Pancreas (tissue), 10 donors: ENCODE results near the gene KCNK5. TPM values are rescaled to one million over a fixed set of nuclear protein-coding genes. Genes with fewer than 3 reads are reported as not detected.

ENCODE experiments used
- ATAC-seq, 4 donors: fragments of 200-7000 bp; cut with Tn5 transposase; one replicate each; pipeline versions ENCODE4 v1.8.0 to v1.9.1; 2020; ENCODE audit warnings: mild to moderate bottlenecking in 4 of 4, moderate library complexity in 4 of 4
- DNase-seq, 6 donors: peaks; one replicate each; pipeline ENCODE4 v3.0.0-alpha.2; 2020
- FAIRE-seq: peaks from 2 replicates; lab custom pipeline; 2012; peaks lifted over from hg19 to GRCh38; lab: Jason Lieb, UNC
- H3K27ac ChIP-seq, 4 donors: fragments of 200-600 bp; sonication (generic); 1 replicate in 3 of 4; 2 replicates in 1 of 4; pipeline versions ENCODE4 v1.5.0 to v1.8.0; 2020
- H3K27me3 ChIP-seq, 4 donors: fragments of 200-600 bp; one replicate each; pipeline ENCODE4 v1.8.0; 2021
- H3K36me3 ChIP-seq, 3 donors: fragments of 200-600 bp; sonication (generic) in 1 of 3; one replicate each; pipeline versions ENCODE4 v1.5.0 to v1.8.0; 2020 to 2021
- H3K4me1 ChIP-seq, 3 donors: fragments of 200-600 bp; one replicate each; pipeline ENCODE4 v1.8.0; 2021
- H3K4me3 ChIP-seq, 4 donors: fragments of 200-600 bp; sonication (generic) in 2 of 4; one replicate each; pipeline versions ENCODE4 v1.5.0 to v1.8.0; 2020 to 2021
- H3K9me3 ChIP-seq, 4 donors: fragments of 200-600 bp; one replicate each; pipeline ENCODE4 v1.8.0; 2021
- WGBS, 2 donors: extraction: QIAGEN DNeasy Blood & Tissue Kit; methylation state at CpG; one replicate each; pipeline ENCODE4 v1.1.7; 2013; 5-methylcytosine and 5-hydroxymethylcytosine counted together
- intact Hi-C, 3 donors: fragments of 100-400 bp; cut with DNase I; formaldehyde crosslinking; loops; one replicate each; pipeline versions ENCODE4 v1.11.1 to v1.14.2; 2022
- polyA plus RNA-seq, 2 donors: library from polyadenylated mRNA; stranded (reverse); fragments of 200-250 nt; gene quantifications; one replicate each; pipeline ENCODE4 v1.2.3, GENCODE V29; 2013
- total RNA-seq, 6 donors: library from RNA; stranded (reverse); fragmentation: NEBNext Ultra II Directional in 4 of 6; extraction: Animal tissue kit (Norgen Biotek cat#: 25700) in 4 of 6; gene quantifications; one replicate each; pipeline versions ENCODE4 v1.2.1 to v1.2.4, GENCODE V29; 2021 to 2023
- TF ChIP-seq, protein P1 (sequence below), 4 donors: fragments of 200-600 bp; sonication (generic) in 3 of 4; IDR thresholded peaks; one replicate each; pipeline versions ENCODE4 v1.5.0 to v1.8.0; 2021; ENCODE audit warnings: antibody characterized with exemption in 4 of 4
- donor health status: healthy with polysubstance abuse.
- donor health status: DM: no; HTN: no; CAD: no; lungs with moderate emphysema.
- donor health status: DM: no; HTN: no; CAD: no.
- donor health status: control.
- donor health status: control.
- donor health status: Bipolar disorder and iron deficiency.
- donor health status: DM: yes; HTN: yes; CAD: no.
- donor health status: DM: no; HTN: no; CAD: no.
- donor health status: DM: no; HTN: no; CAD: no.
- donor health status: DM: yes; HTN: yes; CAD: no.

Gene KCNK5
- total and polyA plus RNA-seq, 8 donors = 10.8 to 32.4 (median 19.8) TPM

DNA sequence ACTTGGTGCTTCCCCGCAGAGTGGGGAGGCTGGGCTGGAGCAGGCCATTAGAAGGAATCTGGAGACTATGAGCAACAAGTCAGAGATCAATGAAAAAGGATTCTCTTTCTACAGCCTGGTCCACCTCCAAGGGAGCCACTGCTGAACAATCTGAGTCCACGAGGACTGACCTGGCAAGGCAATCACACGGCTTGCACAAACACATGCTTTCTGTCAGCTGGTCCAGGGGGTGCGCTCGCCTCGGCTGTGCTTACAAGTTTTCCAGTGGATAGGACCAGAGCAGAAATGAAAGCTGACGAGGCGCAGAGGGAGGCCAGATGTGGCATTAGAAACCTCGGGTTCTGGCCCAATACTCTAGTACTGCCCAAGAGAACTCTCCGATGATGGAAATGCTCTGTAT, 18.1 kb downstream of the KCNK5 start:
- FAIRE-seq (no peak), ATAC-seq (no peak), DNase-seq (no peak)
- H3K27me3 ChIP-seq = no peaks in the 10 kb centered on the region
- H3K4me3 ChIP-seq = no peak overlapping the region
- no peaks in the 10 kb centered on the region for H3K36me3 ChIP-seq
- peaks cover 44 to 77% (median 76%) of the 10 kb centered on the region in 3 donors for H3K4me1 ChIP-seq
- peak overlapping the region; percentile 1 to 76 (median 58) for H3K27ac ChIP-seq
- intact Hi-C loops = no loop called here
- no peaks in the 10 kb centered on the region for H3K9me3 ChIP-seq
- TF ChIP-seq, protein P1, sequence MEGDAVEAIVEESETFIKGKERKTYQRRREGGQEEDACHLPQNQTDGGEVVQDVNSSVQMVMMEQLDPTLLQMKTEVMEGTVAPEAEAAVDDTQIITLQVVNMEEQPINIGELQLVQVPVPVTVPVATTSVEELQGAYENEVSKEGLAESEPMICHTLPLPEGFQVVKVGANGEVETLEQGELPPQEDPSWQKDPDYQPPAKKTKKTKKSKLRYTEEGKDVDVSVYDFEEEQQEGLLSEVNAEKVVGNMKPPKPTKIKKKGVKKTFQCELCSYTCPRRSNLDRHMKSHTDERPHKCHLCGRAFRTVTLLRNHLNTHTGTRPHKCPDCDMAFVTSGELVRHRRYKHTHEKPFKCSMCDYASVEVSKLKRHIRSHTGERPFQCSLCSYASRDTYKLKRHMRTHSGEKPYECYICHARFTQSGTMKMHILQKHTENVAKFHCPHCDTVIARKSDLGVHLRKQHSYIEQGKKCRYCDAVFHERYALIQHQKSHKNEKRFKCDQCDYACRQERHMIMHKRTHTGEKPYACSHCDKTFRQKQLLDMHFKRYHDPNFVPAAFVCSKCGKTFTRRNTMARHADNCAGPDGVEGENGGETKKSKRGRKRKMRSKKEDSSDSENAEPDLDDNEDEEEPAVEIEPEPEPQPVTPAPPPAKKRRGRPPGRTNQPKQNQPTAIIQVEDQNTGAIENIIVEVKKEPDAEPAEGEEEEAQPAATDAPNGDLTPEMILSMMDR (IDR thresholded peaks at IDR 0.05) = no peak
- 44 to 65% methylated on average over 10 of the region's 10 CpGs for WGBS, 2 donors

DNA sequence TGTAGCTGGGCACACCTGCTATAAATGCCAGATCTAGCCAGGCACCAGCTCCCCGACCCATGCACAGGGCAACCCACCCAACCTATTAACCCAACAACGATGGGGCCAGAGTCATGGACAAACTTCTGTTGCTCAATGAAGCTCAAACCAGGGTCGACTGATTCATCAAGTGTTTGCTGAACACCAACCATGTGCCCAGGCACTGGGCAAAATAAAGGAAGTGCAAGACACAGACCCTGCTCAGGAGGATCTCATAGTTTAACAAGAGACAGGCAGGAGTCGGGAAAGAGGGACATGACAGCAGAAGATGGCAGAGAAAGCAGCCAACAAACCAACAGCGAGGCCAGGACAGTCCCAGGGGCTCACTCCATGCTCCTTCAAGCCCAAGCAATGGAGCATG, 18.8 kb downstream of the KCNK5 start:
- WGBS, 2 donors = 77 to 78% methylated on average over 5 of the region's 5 CpGs
- FAIRE-seq (no peak), DNase-seq (no peak), ATAC-seq (no peak)
- Histone ChIP-seq H3K27me3 (no peaks in the 10 kb centered on the region), H3K4me3 (no peak overlapping the region), H3K4me1 (peaks cover 46 to 81% (median 78%) of the 10 kb centered on the region in 3 donors), H3K36me3 (no peaks in the 10 kb centered on the region), H3K9me3 (no peaks in the 10 kb centered on the region), H3K27ac (peak overlapping the region; percentile 25 to 76 (median 56))
- intact Hi-C loops = no loop called here
- TF ChIP-seq, protein P1 (IDR thresholded peaks at IDR 0.05) = no peak

DNA sequence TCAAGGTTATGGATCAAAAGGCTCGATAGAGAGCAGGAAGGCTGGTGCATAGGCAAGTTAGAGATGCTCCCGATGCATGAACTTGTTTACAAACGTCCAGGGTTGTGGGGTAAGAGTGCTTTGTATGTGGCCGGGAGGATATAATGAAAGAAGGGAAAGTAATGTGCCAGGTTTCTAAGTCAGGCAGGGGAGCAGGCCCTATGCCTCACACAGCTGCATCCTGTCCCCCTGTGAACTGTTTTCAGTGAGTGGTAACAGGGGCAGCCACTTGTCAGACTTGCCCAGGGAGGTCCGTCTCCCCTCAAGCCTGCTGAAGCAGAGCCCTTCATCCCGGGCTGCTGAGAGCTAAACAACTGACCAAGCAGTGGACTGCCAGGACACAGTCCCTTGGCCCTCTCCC, 19.4 kb downstream of the KCNK5 start:
- 22 to 32% methylated on average over 6 of the region's 6 CpGs for WGBS, 2 donors
- no peak for ATAC-seq

DNA sequence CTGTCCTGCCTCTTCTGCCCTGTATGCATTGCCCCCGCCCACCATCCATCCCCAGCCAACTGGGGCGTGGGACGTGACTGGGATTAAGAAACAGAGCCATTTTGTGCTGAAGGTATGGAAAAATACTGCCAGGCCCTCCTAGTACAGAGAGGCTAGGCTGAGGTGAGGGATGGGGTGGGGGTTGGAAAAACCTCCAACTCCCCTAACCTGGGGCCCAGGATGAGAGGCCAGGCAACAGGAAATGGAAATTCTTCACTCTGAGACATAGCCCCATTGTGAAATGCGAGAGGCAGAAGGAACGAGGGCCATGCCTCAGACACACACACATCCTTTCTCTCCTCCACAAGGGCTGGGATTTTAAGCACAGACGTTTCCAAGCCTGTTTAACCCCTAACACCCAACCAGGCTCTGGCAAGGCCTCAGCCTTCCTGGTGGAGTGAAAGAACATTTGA, 19.9 kb downstream of the KCNK5 start:
- H3K4me1 ChIP-seq = peaks cover 50 to 80% (median 71%) of the 10 kb centered on the region in 3 donors
- H3K36me3 ChIP-seq = no peaks in the 10 kb centered on the region
- H3K27ac ChIP-seq = peak overlapping the region; percentile 40 to 76 (median 58)
- TF ChIP-seq, protein P1 (IDR thresholded peaks at IDR 0.05) = no peak
- H3K27me3 ChIP-seq = no peaks in the 10 kb centered on the region
- H3K4me3 ChIP-seq = no peak overlapping the region
- intact Hi-C loops = no loop called here
- no peak for FAIRE-seq
- no peak for ATAC-seq
- no peak for DNase-seq
- no peaks in the 10 kb centered on the region for H3K9me3 ChIP-seq
- WGBS, 2 donors = 43 to 51% methylated on average over 6 of the region's 6 CpGs

More for the DNA sequence above, 19.4 kb downstream of the KCNK5 start:
- no peaks in the 10 kb centered on the region for H3K36me3 ChIP-seq
- no peaks in the 10 kb centered on the region for H3K9me3 ChIP-seq
- DNase-seq (no peak), FAIRE-seq (no peak)
- peaks cover 50 to 80% (median 76%) of the 10 kb centered on the region in 3 donors for H3K4me1 ChIP-seq
- no peak overlapping the region for H3K4me3 ChIP-seq
- no peaks in the 10 kb centered on the region for H3K27me3 ChIP-seq
- H3K27ac ChIP-seq = peak overlapping the region; percentile 25 to 76 (median 56)
- intact Hi-C loops = no loop called here
- TF ChIP-seq, protein P1 (IDR thresholded peaks at IDR 0.05) = no peak

DNA sequence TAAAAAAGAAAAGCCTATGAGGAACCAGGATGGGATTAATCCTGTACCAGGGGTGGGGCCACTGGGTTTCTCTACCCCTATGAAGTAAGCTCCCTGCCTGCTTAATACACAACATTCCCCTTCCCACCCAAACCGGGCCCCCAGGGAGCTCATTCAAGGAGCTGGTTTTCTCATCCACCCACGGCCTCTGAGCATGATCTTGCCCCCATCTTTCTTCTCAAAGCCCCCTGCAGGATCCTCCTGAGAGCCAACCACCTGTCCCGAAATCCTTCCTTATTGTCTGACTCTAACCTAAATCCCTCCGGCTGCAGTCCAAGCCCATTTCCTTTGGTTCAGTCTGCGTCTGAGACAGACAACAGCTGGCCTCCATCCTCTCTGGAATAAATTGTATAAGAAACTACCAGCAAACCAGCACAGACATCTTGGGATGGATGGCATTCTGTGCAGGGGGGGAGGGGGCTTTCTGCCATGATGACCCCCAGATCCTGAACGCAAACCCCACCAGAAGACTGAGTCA, 21.0 kb downstream of the KCNK5 start:
- ATAC-seq (peak in 2 of 4 donors; percentile 36 to 46), FAIRE-seq (no peak), DNase-seq (peak in 2 of 6 donors; percentile 39 to 55)
- intact Hi-C loops = no loop called here
- 24 to 28% methylated on average over 6 of the region's 6 CpGs for WGBS, 2 donors
- H3K27ac ChIP-seq = peak overlapping the region; percentile 42 to 76 (median 58)
- H3K27me3 ChIP-seq = no peaks in the 10 kb centered on the region
- TF ChIP-seq, protein P1 (IDR thresholded peaks at IDR 0.05) = no peak
- no peaks in the 10 kb centered on the region for H3K9me3 ChIP-seq
- no peak overlapping the region for H3K4me3 ChIP-seq
- H3K36me3 ChIP-seq = no peaks in the 10 kb centered on the region
- peaks cover 48 to 80% (median 61%) of the 10 kb centered on the region in 3 donors for H3K4me1 ChIP-seq
